ENCODE data around the gene SSTR3. TPM values are rescaled to one million over a fixed set of nuclear protein-coding genes. Genes with fewer than 3 reads are reported as not detected.

SSTR3 gene
- total and polyA plus RNA-seq, 2 of the 13 experiments (the other 11 are each of a cell fraction or from before 2014, with no cell fraction given), result 0.08 to 0.64 TPM

- no peak for TF ChIP-seq CEBPZ (IDR thresholded peaks at IDR 0.05; ENCODE audit: low read length)
- peak; percentile 67; the same call in 1 of the 2 replicates for TF ChIP-seq MTA1 (CRISPR knock-in tag; IDR thresholded peaks at IDR 0.05; ENCODE audit: borderline replicate concordance)
- no peak for TF ChIP-seq SRSF1 (optimal IDR thresholded peaks at IDR 0.05; ENCODE audit: low read depth, low read length)
- no peak for TF ChIP-seq ZEB1 (IDR thresholded peaks at IDR 0.05; ENCODE audit: insufficient replicate concordance, low read depth)
- no peak for TF ChIP-seq TFDP1 (CRISPR knock-in tag; IDR thresholded peaks at IDR 0.05; ENCODE audit: borderline replicate concordance)
- TF ChIP-seq SP1 (IDR thresholded peaks at IDR 0.05), result no peak
- TF ChIP-seq SP1 (CRISPR knock-in tag; IDR thresholded peaks at IDR 0.05), result no peak
- TF ChIP-seq KMT2B (CRISPR knock-in tag; IDR thresholded peaks at IDR 0.05), result no peak
Measured at GRCh38 chr22:37212174-37212906, at the start of gene SSTR3 (continued).
